22Rv1 (cell line): ENCODE measurements around the gene PHF3.

Source experiments
- CTCF ChIP-seq: fragments of 450-650 bp; IDR thresholded peaks from 2 replicates; pipeline ENCODE4 v1.5.1; 2017; ENCODE audit warnings: mild to moderate bottlenecking
- ZFX ChIP-seq: fragments of 450-650 bp; IDR thresholded peaks from 2 replicates; pipeline ENCODE4 v1.6.1; 2017; ENCODE audit warnings: antibody characterized with exemption, borderline replicate concordance

- TF ChIP-seq CTCF (no peak), ZFX (no peak)
Observed at GRCh38 chr6:63757826-63758225, 122.2 kb downstream of the PHF3 start.
